ENCODE measurements around the gene CEP112.

CEP112 gene

DNA sequence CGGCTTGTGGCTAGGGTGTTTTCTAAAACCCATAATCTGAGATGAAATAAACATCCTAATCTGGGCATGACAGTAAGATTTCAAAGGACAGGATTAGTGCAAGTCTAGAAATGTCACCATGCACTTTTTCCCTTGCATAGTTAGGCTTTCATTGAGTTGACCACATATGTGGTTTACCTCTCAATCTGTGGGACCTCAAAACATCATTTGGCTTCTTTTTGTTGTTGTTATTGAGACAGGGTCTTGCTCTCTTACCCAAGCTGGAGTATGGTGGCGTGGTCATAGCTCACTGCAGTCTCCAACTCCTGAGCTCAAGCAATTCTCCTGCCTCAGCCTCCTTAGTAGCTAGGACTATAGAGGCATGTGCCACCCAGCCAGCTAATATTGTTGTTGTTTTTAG lies 197.8 kb downstream of the CEP112 start:
- no peak overlapping the region for H3K27ac Mint-ChIP-seq
- DNase-seq (ENCODE audit: low spot score in 2 of 2) = no peak
- H3K4me1 Mint-ChIP-seq = no peaks in the 10 kb centered on the region
- H3K9me3 Mint-ChIP-seq = peaks cover 7% of the 10 kb centered on the region
- H3K36me3 Mint-ChIP-seq = no peaks in the 10 kb centered on the region
- H3K27me3 Mint-ChIP-seq = no peaks in the 10 kb centered on the region
- ATAC-seq (ENCODE audit: low read depth) = no peak
- H3K4me3 Mint-ChIP-seq = no peak overlapping the region

- H3K36me3 Mint-ChIP-seq = peaks cover 7% of the 10 kb centered on the region
- H3K27ac Mint-ChIP-seq = no peak overlapping the region
- H3K9me3 Mint-ChIP-seq = peaks cover 14% of the 10 kb centered on the region
- no peak for ATAC-seq (ENCODE audit: low read depth)
- no peaks in the 10 kb centered on the region for H3K27me3 Mint-ChIP-seq
- DNase-seq (ENCODE audit: low spot score in 2 of 2) = no peak
- H3K4me1 Mint-ChIP-seq = no peaks in the 10 kb centered on the region
- H3K4me3 Mint-ChIP-seq = no peak overlapping the region
These were observed 201.3 kb downstream of the CEP112 start for GRCh38 chr17:65990593-65990992.

- ATAC-seq (ENCODE audit: low read depth) (no peak), DNase-seq (ENCODE audit: low spot score in 2 of 2) (no peak)
- Mint-ChIP-seq H3K4me3 (no peak overlapping the region), H3K9me3 (peaks cover 15% of the 10 kb centered on the region), H3K27me3 (peaks cover under 1% of the 10 kb centered on the region), H3K36me3 (peaks cover 8% of the 10 kb centered on the region), H3K4me1 (no peaks in the 10 kb centered on the region), H3K27ac (no peak overlapping the region)
These were observed 203.5 kb downstream of the CEP112 start for GRCh38 chr17:65988451-65988850.

- ATAC-seq (ENCODE audit: low read depth) (no peak), DNase-seq (ENCODE audit: low spot score in 2 of 2) (no peak)
- no peak overlapping the region for H3K4me3 Mint-ChIP-seq
- H3K36me3 Mint-ChIP-seq = peaks cover 8% of the 10 kb centered on the region
- peaks cover 2% of the 10 kb centered on the region for H3K27me3 Mint-ChIP-seq
- no peak overlapping the region for H3K27ac Mint-ChIP-seq
- no peaks in the 10 kb centered on the region for H3K4me1 Mint-ChIP-seq
- H3K9me3 Mint-ChIP-seq = peaks cover 15% of the 10 kb centered on the region
These were observed 203.9 kb downstream of the CEP112 start for GRCh38 chr17:65987988-65988387.

- Mint-ChIP-seq H3K4me1 (no peaks in the 10 kb centered on the region), H3K36me3 (peaks cover 8% of the 10 kb centered on the region), H3K27ac (no peak overlapping the region), H3K9me3 (peaks cover 15% of the 10 kb centered on the region), H3K27me3 (peaks cover 2% of the 10 kb centered on the region), H3K4me3 (no peak overlapping the region)
- ATAC-seq (ENCODE audit: low read depth) (no peak), DNase-seq (ENCODE audit: low spot score in 2 of 2) (no peak)
These were observed 206.4 kb downstream of the CEP112 start for GRCh38 chr17:65985571-65985970.

DNA sequence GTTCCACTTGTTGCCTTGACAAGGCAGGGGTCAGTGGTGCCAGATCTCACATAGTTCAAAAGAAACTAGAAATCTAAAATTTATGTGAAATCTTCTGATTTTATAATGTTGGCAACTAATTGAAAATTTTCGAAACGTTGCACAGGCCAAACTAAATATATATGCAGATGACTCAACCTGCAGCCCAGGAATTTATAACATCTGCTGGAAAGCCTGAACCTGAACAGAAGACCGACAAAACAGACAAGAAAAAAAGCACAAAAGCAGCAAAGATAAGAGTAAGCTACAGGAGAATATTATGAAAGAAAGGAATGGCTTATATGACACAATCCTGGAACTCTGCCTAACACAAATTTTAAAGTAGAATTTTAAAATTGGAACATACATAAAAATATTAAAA lies 207.6 kb downstream of the CEP112 start:
- H3K4me1 Mint-ChIP-seq = no peaks in the 10 kb centered on the region
- H3K36me3 Mint-ChIP-seq = peaks cover 8% of the 10 kb centered on the region
- no peak overlapping the region for H3K4me3 Mint-ChIP-seq
- H3K9me3 Mint-ChIP-seq = peaks cover 11% of the 10 kb centered on the region
- no peak for ATAC-seq (ENCODE audit: low read depth)
- H3K27me3 Mint-ChIP-seq = peaks cover 2% of the 10 kb centered on the region
- DNase-seq (ENCODE audit: low spot score in 2 of 2) = no peak
- no peak overlapping the region for H3K27ac Mint-ChIP-seq

DNA sequence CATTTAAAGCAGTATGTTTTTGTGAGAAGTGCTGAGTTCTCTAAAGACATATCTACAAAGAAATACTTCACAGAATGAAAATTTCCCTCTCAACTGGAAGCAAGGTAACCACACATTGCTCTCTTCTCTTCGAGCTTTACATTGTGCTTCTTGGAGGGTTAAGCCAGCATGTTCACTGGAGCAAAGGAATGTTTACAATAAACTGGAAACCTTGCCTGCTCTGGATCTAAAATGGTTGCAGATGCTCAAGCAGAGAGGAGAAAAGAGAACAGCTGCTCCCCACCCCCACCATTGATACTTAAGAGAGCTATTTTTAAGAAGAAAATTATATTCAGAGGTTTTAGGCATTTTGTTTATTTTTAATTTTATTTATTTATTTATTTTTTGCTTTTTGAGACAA lies 213.1 kb downstream of the CEP112 start:
- peaks cover 1% of the 10 kb centered on the region for H3K36me3 Mint-ChIP-seq

DNA sequence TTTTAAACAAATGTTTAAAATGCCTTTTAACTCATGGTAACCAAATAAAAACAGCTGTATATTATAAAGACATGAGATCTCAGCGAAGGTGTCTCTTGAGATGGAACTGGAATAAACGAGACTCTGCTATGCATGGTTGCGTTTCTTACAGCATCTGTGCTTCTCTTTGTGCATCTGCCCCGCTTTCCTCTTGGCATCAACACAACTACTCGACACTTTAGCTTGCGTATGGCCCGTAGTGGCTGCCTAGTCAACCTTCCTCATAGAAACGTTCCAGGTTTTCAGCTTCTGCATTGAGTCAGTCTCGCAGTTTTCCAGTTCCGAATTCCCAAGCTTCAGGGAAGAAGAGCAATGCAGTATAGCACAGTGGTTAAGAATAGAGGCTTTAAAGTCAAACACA lies 214.9 kb downstream of the CEP112 start:
- H3K9me3 Mint-ChIP-seq = no peaks in the 10 kb centered on the region
- no peak overlapping the region for H3K27ac Mint-ChIP-seq
- no peak for DNase-seq (ENCODE audit: low spot score in 2 of 2)
- no peak overlapping the region for H3K4me3 Mint-ChIP-seq
- ATAC-seq (ENCODE audit: low read depth) = no peak
- H3K4me1 Mint-ChIP-seq = no peaks in the 10 kb centered on the region
- no peaks in the 10 kb centered on the region for H3K36me3 Mint-ChIP-seq
- H3K27me3 Mint-ChIP-seq = no peaks in the 10 kb centered on the region

More for the DNA sequence above, 213.1 kb downstream of the CEP112 start:
- no peaks in the 10 kb centered on the region for H3K4me1 Mint-ChIP-seq
- ATAC-seq (ENCODE audit: low read depth) (no peak), DNase-seq (ENCODE audit: low spot score in 2 of 2) (no peak)
- H3K9me3 Mint-ChIP-seq = no peaks in the 10 kb centered on the region
- H3K27ac Mint-ChIP-seq = no peak overlapping the region
- no peak overlapping the region for H3K4me3 Mint-ChIP-seq
- H3K27me3 Mint-ChIP-seq = peaks cover 2% of the 10 kb centered on the region

GRCh38 chr17:65975878-65976277 lies 216.1 kb downstream of the CEP112 start:
- Mint-ChIP-seq H3K4me1 (no peaks in the 10 kb centered on the region), H3K9me3 (no peaks in the 10 kb centered on the region), H3K36me3 (no peaks in the 10 kb centered on the region), H3K4me3 (no peak overlapping the region), H3K27ac (no peak overlapping the region), H3K27me3 (no peaks in the 10 kb centered on the region)
- no peak for DNase-seq (ENCODE audit: low spot score in 2 of 2)
- ATAC-seq (ENCODE audit: low read depth) = no peak

- Mint-ChIP-seq H3K27me3 (no peaks in the 10 kb centered on the region), H3K27ac (no peak overlapping the region), H3K4me1 (no peaks in the 10 kb centered on the region), H3K4me3 (no peak overlapping the region), H3K9me3 (no peaks in the 10 kb centered on the region), H3K36me3 (no peaks in the 10 kb centered on the region)
- DNase-seq (ENCODE audit: low spot score in 2 of 2) (no peak), ATAC-seq (ENCODE audit: low read depth) (no peak)
These were observed 218.7 kb downstream of the CEP112 start for GRCh38 chr17:65973237-65973636.

GRCh38 chr17:65967372-65967771 lies 224.6 kb downstream of the CEP112 start:
- Mint-ChIP-seq H3K36me3 (no peaks in the 10 kb centered on the region), H3K9me3 (peaks cover 3% of the 10 kb centered on the region), H3K4me3 (no peak overlapping the region), H3K4me1 (no peaks in the 10 kb centered on the region), H3K27me3 (peaks cover 2% of the 10 kb centered on the region), H3K27ac (no peak overlapping the region)
- DNase-seq (ENCODE audit: low spot score in 2 of 2) = no peak
- no peak for ATAC-seq (ENCODE audit: low read depth)

- no peaks in the 10 kb centered on the region for H3K36me3 Mint-ChIP-seq
These were observed 225.7 kb downstream of the CEP112 start for GRCh38 chr17:65966072-65966695.

DNA sequence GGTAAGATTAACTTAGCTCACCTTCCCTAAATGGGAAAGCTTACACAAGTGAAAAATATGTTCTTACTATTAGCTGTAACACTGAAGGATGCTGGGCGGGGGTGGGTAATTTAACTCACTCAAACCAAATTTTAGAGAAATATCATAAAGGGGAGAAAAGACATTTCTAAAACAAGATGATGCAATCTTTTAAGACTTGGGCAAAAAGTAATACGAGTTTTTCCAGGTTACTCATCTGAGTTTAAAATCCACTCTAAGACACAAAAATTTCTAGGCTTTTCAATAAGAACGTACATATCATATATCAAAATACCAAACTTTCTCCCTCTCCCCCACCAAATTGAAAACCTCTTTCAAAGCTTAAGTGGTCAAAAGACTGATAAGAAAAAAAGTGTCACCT lies 228.8 kb downstream of the CEP112 start:
- Mint-ChIP-seq H3K9me3 (peaks cover 3% of the 10 kb centered on the region), H3K27ac (no peak overlapping the region), H3K4me1 (no peaks in the 10 kb centered on the region), H3K36me3 (no peaks in the 10 kb centered on the region), H3K4me3 (no peak overlapping the region), H3K27me3 (peaks cover 2% of the 10 kb centered on the region)
- DNase-seq (ENCODE audit: low spot score in 2 of 2) (no peak), ATAC-seq (ENCODE audit: low read depth) (no peak)

More at GRCh38 chr17:65966072-65966695, 225.7 kb downstream of the CEP112 start:
- DNase-seq (ENCODE audit: low spot score in 2 of 2) (no peak), ATAC-seq (ENCODE audit: low read depth) (no peak)
- Mint-ChIP-seq H3K27ac (no peak overlapping the region), H3K9me3 (peaks cover 3% of the 10 kb centered on the region), H3K4me1 (no peaks in the 10 kb centered on the region), H3K27me3 (peaks cover 2% of the 10 kb centered on the region), H3K4me3 (no peak overlapping the region)

DNA sequence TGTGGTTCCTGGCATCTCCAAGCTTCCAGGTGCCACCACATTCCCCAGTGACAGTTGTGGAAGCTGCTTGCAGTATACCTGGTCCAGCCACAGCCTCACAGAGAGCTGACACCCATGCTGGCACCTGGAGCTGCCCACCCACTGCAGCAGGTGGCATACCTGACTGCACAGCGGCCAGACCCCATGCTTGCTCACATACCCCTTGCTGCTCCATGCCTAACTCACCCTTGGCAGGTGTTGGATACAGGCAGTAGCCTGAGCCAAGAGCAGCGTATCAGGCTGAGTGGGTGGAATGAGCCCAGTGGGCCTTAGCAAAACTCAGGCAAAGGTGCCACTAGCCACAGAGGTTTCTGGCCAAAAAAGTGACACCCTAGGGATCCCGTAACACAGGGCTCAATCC lies 232.3 kb downstream of the CEP112 start:
- H3K4me1 Mint-ChIP-seq = no peaks in the 10 kb centered on the region
- H3K36me3 Mint-ChIP-seq = no peaks in the 10 kb centered on the region
- peaks cover 4% of the 10 kb centered on the region for H3K27me3 Mint-ChIP-seq
- H3K4me3 Mint-ChIP-seq = no peak overlapping the region
- peaks cover 14% of the 10 kb centered on the region for H3K9me3 Mint-ChIP-seq
- DNase-seq (ENCODE audit: low spot score in 2 of 2) = no peak
- ATAC-seq (ENCODE audit: low read depth) = no peak
- no peak overlapping the region for H3K27ac Mint-ChIP-seq

DNA sequence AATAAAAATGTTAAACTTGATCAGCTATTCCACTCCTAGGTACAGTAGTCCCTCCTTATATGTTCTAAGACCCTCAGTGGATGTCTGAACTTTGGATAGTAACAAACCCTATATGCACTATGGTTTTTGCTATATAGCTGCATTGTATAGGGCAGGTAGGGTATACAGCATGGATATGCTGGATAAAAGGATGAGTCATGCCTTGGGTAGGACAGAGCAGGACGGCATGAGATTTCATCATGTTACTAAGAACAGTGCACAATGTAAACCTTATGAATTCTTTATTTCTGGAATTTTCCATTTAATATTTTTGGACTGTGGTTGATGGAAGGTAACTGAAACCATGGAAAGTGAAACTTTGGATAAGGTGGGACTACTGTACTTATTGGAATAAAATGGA lies 235.1 kb downstream of the CEP112 start:
- H3K27me3 Mint-ChIP-seq = peaks cover 2% of the 10 kb centered on the region
- H3K36me3 Mint-ChIP-seq = no peaks in the 10 kb centered on the region
- H3K9me3 Mint-ChIP-seq = peaks cover 14% of the 10 kb centered on the region
- no peak overlapping the region for H3K27ac Mint-ChIP-seq
- ATAC-seq (ENCODE audit: low read depth) (no peak), DNase-seq (ENCODE audit: low spot score in 2 of 2) (no peak)
- H3K4me3 Mint-ChIP-seq = no peak overlapping the region
- H3K4me1 Mint-ChIP-seq = no peaks in the 10 kb centered on the region

Data from memory B cell (primary cell).